PC-3 (cell line): ENCODE results near the gene SERPINB3. TPM values are rescaled to one million over a fixed set of nuclear protein-coding genes. Genes with fewer than 3 reads are reported as not detected.

ENCODE experiments used
- ATAC-seq: fragments of 200-7000 bp; cut with Tn5 transposase; 2 replicates; pipeline ENCODE4 v1.9.1; 2020; ENCODE audit warnings: mild to moderate bottlenecking, moderate library complexity
- BruUV-seq: library from RNA; stranded (reverse); fragments of 400-500 nt; replicated peaks from 2 replicates; lab custom pipeline; 2021; lab: Mats Ljungman, UMichigan
- CTCF ChIA-PET: fragments of 300-600 bp; sonication (Branson Sonifier 250); formaldehyde crosslinking; loops from one replicate; lab custom pipeline; 2022; ENCODE audit warnings: antibody characterized with exemption; lab: Charles Lee
- POLR2A ChIA-PET: fragments of 300-600 bp; sonication (Branson Sonifier 250); formaldehyde crosslinking; loops from one replicate; lab custom pipeline; 2022; ENCODE audit warnings: antibody characterized with exemption; ENCODE audit not compliant: unreplicated experiment; lab: Charles Lee
- DNase-seq: peaks from one replicate; pipeline ENCODE4 v3.0.0-alpha.2; 2015
- H2AFZ ChIP-seq: fragments of 300-600 bp; sonication (generic); 2 replicates; pipeline ENCODE4 v1.6.0; 2016; ENCODE audit warnings: antibody characterized with exemption, low read length
- H3F3A ChIP-seq: fragments of 300-600 bp; sonication (generic); one replicate; pipeline ENCODE4 v1.6.0; 2017; ENCODE audit warnings: antibody characterized with exemption, low read length, control low read depth, mild to moderate bottlenecking; ENCODE audit not compliant: unreplicated experiment
- H3K27ac ChIP-seq: fragments of 300-600 bp; sonication (generic); 2 replicates; pipeline ENCODE4 v1.5.1; 2016; ENCODE audit warnings: mild to moderate bottlenecking, low read length
- H3K27me3 ChIP-seq: fragments of 300-600 bp; sonication (generic); 2 replicates; pipeline ENCODE4 v1.6.1; 2016; ENCODE audit warnings: low read length, mixed read lengths
- H3K36me3 ChIP-seq: fragments of 300-600 bp; sonication (generic); 2 replicates; pipeline ENCODE4 v1.6.1; 2016; ENCODE audit warnings: low read depth, mixed run types, low read length, mixed read lengths
- H3K4me1 ChIP-seq: fragments of 300-600 bp; sonication (generic); 2 replicates; pipeline ENCODE4 v1.5.1; 2016; ENCODE audit warnings: low read length; ENCODE audit not compliant: insufficient read depth
- H3K4me2 ChIP-seq: fragments of 300-600 bp; sonication (generic); 2 replicates; pipeline ENCODE4 v1.6.0; 2016; ENCODE audit warnings: low read length
- H3K4me3 ChIP-seq: fragments of 300-600 bp; sonication (generic); 2 replicates; pipeline ENCODE4 v1.5.1; 2016; ENCODE audit warnings: mild to moderate bottlenecking, low read length, mixed read lengths
- H3K79me2 ChIP-seq: fragments of 300-600 bp; sonication (generic); 2 replicates; pipeline ENCODE4 v1.6.1; 2017; ENCODE audit warnings: low read length, mixed read lengths
- H3K9ac ChIP-seq: fragments of 300-600 bp; sonication (generic); 2 replicates; pipeline ENCODE4 v1.6.0; 2016; ENCODE audit warnings: mild to moderate bottlenecking, low read length
- H3K9me2 ChIP-seq: fragments of 300-600 bp; sonication (generic); replicated peaks from 2 replicates; pipeline ENCODE4 v1.6.1; 2016; ENCODE audit warnings: mixed run types, low read length, mixed read lengths
- H3K9me3 ChIP-seq: fragments of 300-600 bp; sonication (generic); 2 replicates; pipeline ENCODE4 v1.6.1; 2016; ENCODE audit warnings: low read length, mixed read lengths
- H4K20me1 ChIP-seq: fragments of 300-600 bp; sonication (generic); 2 replicates; pipeline ENCODE4 v1.6.1; 2016; ENCODE audit warnings: low read length, mixed read lengths
- EZH2 ChIP-seq: fragments of 300-600 bp; sonication (generic); IDR thresholded peaks from one replicate; pipeline ENCODE4 v1.6.1; 2017; ENCODE audit warnings: antibody characterized with exemption, mild to moderate bottlenecking, low read length; ENCODE audit not compliant: unreplicated experiment
- EZH2phosphoT487 ChIP-seq: fragments of 300-600 bp; sonication (generic); IDR thresholded peaks from 2 replicates; pipeline ENCODE4 v1.6.1; 2018; ENCODE audit warnings: mild to moderate bottlenecking, antibody characterized with exemption, low read length, borderline replicate concordance
- intact Hi-C: fragments of 100-400 bp; cut with micrococcal nuclease; formaldehyde crosslinking; loops from 2 replicates; pipeline ENCODE4 v1.9.0; 2023
- total RNA-seq: library from RNA; depleted of rRNA; stranded (reverse); fragments of >200 nt; gene quantifications from 2 replicates; pipeline ENCODE4 v1.2.3, GENCODE V29; 2014
- TF ChIP-seq, protein P1 (sequence below): fragments of 300-600 bp; sonication (generic); conservative IDR thresholded peaks from 2 replicates; pipeline ENCODE4 v1.5.1; 2017; ENCODE audit warnings: antibody characterized with exemption, low read depth, mild to moderate bottlenecking, low read length

The SERPINB3 gene
- total RNA-seq, 1 experiment from 2014 or later, result 6.3 TPM

DNA sequence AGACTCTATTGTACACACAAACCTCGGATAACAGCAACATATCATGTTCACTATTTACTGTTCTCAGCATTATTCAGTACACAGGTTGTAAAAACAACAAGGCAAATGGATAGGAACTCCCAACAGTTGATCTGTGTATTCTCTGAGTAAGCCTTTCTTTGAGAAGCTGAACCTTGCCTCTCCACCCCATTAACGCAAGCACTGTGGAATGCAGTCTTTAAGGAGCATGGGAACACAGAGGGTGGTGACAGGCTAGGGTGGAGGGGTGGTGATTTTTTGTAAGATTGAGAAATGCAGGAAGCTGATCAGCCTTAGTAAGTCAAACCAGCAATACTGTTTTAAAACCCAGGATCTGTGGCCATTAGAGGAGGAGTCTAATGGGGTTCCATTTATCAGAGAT lies 21.5 kb upstream of the SERPINB3 start:
- CTCF ChIA-PET, result interaction anchor here (1.7 kb wide), 1 partner anchor 59 kb away, joined by 8 read pairs; no protein-coding TSS in a partner anchor
- POLR2A ChIA-PET, result interaction anchor here (0.5 to 0.6 kb wide), 2 partner anchors 28 to 82 kb away, joined by 3 to 5 read pairs; no protein-coding TSS in a partner anchor
- H3K4me2 ChIP-seq, result peak overlapping the region; percentile 74
- peak overlapping the region; percentile 100 for H3K9ac ChIP-seq
- H3K4me3 ChIP-seq, result peak overlapping the region; percentile 36; the same call in 1 of the 2 replicates
- H2AFZ ChIP-seq, result no peak overlapping the region
- BruUV-seq, result no TSS peak
- H3F3A ChIP-seq, result peaks cover 15% of the 10 kb centered on the region
- no peaks in the 10 kb centered on the region for H3K9me2 ChIP-seq
- H3K4me1 ChIP-seq, result peaks cover 48% of the 10 kb centered on the region
- H3K36me3 ChIP-seq, result no peaks in the 10 kb centered on the region
- no peaks in the 10 kb centered on the region for H3K9me3 ChIP-seq
- no peaks in the 10 kb centered on the region for H4K20me1 ChIP-seq
- no peaks in the 10 kb centered on the region for H3K27me3 ChIP-seq
- intact Hi-C loops, result loop anchor here (1.0 to 5.0 kb wide), 4 partner anchors 58 to 165 kb away; partner anchors contain the start of gene SERPINB7
- DNase-seq (peak; percentile 97), ATAC-seq (peak; percentile 87)
- no peak for TF ChIP-seq EZH2
- TF ChIP-seq, protein P1, sequence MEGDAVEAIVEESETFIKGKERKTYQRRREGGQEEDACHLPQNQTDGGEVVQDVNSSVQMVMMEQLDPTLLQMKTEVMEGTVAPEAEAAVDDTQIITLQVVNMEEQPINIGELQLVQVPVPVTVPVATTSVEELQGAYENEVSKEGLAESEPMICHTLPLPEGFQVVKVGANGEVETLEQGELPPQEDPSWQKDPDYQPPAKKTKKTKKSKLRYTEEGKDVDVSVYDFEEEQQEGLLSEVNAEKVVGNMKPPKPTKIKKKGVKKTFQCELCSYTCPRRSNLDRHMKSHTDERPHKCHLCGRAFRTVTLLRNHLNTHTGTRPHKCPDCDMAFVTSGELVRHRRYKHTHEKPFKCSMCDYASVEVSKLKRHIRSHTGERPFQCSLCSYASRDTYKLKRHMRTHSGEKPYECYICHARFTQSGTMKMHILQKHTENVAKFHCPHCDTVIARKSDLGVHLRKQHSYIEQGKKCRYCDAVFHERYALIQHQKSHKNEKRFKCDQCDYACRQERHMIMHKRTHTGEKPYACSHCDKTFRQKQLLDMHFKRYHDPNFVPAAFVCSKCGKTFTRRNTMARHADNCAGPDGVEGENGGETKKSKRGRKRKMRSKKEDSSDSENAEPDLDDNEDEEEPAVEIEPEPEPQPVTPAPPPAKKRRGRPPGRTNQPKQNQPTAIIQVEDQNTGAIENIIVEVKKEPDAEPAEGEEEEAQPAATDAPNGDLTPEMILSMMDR, result no peak
- no peak for TF ChIP-seq EZH2phosphoT487
- H3K79me2 ChIP-seq, result no peaks in the 10 kb centered on the region
- peak overlapping the region; percentile 100 for H3K27ac ChIP-seq

DNA sequence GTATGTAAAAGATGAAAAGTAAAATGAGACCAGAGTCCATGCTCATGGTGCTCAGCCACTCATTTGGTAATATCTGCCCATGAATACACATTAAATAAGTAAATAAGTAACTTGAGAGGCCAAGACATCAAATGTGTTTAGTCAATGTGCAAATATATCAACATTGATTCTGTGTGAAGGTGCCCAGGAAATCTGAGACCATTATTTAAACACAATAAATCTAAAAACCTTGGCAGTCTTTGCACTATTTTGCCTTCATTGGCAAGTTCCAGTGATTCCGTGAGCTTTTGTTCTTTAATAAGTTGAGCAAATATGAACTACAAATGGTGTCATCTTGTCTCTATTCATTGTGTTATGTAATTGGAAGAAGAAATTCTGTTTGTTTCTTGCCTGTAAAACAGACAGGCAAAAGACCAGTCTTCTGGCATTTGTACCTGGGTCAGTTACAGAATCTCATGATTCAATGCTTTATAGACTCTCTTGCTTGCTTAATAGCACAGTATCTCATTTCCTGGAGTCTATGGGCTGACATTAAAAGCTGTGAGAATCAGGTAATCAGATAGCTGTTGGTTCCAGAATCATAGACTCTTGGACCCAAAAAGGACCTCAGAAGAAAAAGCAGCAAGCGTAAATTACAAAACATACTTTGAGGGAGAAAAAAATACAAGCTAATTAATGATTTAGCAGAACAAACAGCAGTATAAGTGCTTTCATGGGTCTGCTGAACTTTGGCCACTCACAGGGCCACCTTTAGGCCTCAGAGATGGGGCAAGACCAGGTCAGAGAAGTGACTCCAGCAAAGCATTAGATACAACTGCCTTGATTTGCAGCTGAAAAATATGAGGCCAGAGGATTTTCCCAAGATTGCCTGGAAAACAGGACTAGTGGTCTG lies 20.0 kb upstream of the SERPINB3 start:
- POLR2A ChIA-PET, result interaction anchor here (0.6 kb wide), 2 partner anchors 63 to 359 kb away, joined by 3 to 14 read pairs; no protein-coding TSS in a partner anchor
- Histone ChIP-seq H3F3A (peaks cover 15% of the 10 kb centered on the region), H3K27ac (peak overlapping the region; percentile 100), H3K4me1 (peaks cover 62% of the 10 kb centered on the region), H3K27me3 (no peaks in the 10 kb centered on the region), H3K79me2 (no peaks in the 10 kb centered on the region), H3K9ac (peak overlapping the region; percentile 100), H3K9me3 (no peaks in the 10 kb centered on the region), H3K9me2 (no peaks in the 10 kb centered on the region), H3K4me3 (peak overlapping the region; percentile 17), H3K36me3 (no peaks in the 10 kb centered on the region), H2AFZ (no peak overlapping the region), H3K4me2 (peak overlapping the region; percentile 74), H4K20me1 (no peaks in the 10 kb centered on the region)
- BruUV-seq, result TSS peak; percentile 90
- TF ChIP-seq EZH2phosphoT487 (no peak), EZH2 (no peak)
- TF ChIP-seq, protein P1, result no peak
- DNase-seq (peak; percentile 93), ATAC-seq (peak; percentile 54)
- CTCF ChIA-PET, result interaction anchor here (0.6 to 1.4 kb wide), 2 partner anchors 20 to 60 kb away, joined by 5 to 10 read pairs; no protein-coding TSS in a partner anchor
- intact Hi-C loops, result loop anchor here (2.0 to 5.0 kb wide), 3 partner anchors 96 to 151 kb away; partner anchors contain the start of gene SERPINB7
